ENCODE data around the gene ELOVL6. TPM values are rescaled to one million over a fixed set of nuclear protein-coding genes. Genes with fewer than 3 reads are reported as not detected.
"Not testable (repeated sequence)": the region's sequence is repeated elsewhere in the genome, so short reads cannot be mapped to it uniquely, and the experiment has no call there.

The ELOVL6 gene
- total RNA-seq, 2 experiments from 2014 or later, result 9.9 to 14.6 TPM

- Mint-ChIP-seq H3K36me3 (no peaks in the 10 kb centered on the region), H3K27me3 (no peaks in the 10 kb centered on the region), H3K4me3 (peak overlapping the region; percentile 44), H3K27ac (peak overlapping the region; percentile 11), H3K4me1 (peaks cover 37% of the 10 kb centered on the region), H3K9me3 (no peaks in the 10 kb centered on the region)
- POLR2A ChIA-PET, result no interaction called here
- DNase-seq (no peak), ATAC-seq (ENCODE audit: low read depth) (no peak)
Measured at GRCh38 chr4:110061076-110061475, 137.3 kb downstream of the ELOVL6 start.

- no peaks in the 10 kb centered on the region for H3K27me3 Mint-ChIP-seq
- peak; percentile 82 for ATAC-seq (ENCODE audit: low read depth)
- peak overlapping the region; percentile 57 for H3K27ac Mint-ChIP-seq
- H3K9me3 Mint-ChIP-seq, result no peaks in the 10 kb centered on the region
- POLR2A ChIA-PET, result interaction anchor here (1.4 to 1.5 kb wide), 2 partner anchors 134 to 137 kb away, joined by 4 read pairs; no protein-coding TSS in a partner anchor
- peak overlapping the region; percentile 56 for H3K4me3 Mint-ChIP-seq
- no peak for DNase-seq
- no peaks in the 10 kb centered on the region for H3K36me3 Mint-ChIP-seq
- H3K4me1 Mint-ChIP-seq, result peaks cover 44% of the 10 kb centered on the region
Measured at GRCh38 chr4:110059556-110060191, 138.7 kb downstream of the ELOVL6 start.

- POLR2A ChIA-PET, result interaction anchor here (1.5 kb wide), 1 partner anchor 138 kb away, joined by 4 read pairs; no protein-coding TSS in a partner anchor
- Mint-ChIP-seq H3K9me3 (no peaks in the 10 kb centered on the region), H3K27me3 (no peaks in the 10 kb centered on the region), H3K4me3 (peak overlapping the region; percentile 56), H3K4me1 (peaks cover 44% of the 10 kb centered on the region), H3K36me3 (peaks cover 3% of the 10 kb centered on the region), H3K27ac (peak overlapping the region; percentile 50)
- ATAC-seq (ENCODE audit: low read depth) (no peak), DNase-seq (no peak)
Measured at GRCh38 chr4:110058677-110059076, 139.7 kb downstream of the ELOVL6 start.

GRCh38 chr4:110055158-110055768, 143.2 kb downstream of the ELOVL6 start:
- peaks cover 9% of the 10 kb centered on the region for H3K36me3 Mint-ChIP-seq
- no peaks in the 10 kb centered on the region for H3K27me3 Mint-ChIP-seq
- no peaks in the 10 kb centered on the region for H3K9me3 Mint-ChIP-seq
- H3K27ac Mint-ChIP-seq, result no peak overlapping the region
- H3K4me1 Mint-ChIP-seq, result peaks cover 30% of the 10 kb centered on the region
- DNase-seq (no peak), ATAC-seq (ENCODE audit: low read depth) (peak; percentile 21)
- POLR2A ChIA-PET, result interaction anchor here (0.6 to 1.4 kb wide), 3 partner anchors 110 to 171 kb away, joined by 3 to 5 read pairs (median 4); partner anchors contain the start of gene ELOVL6
- no peak overlapping the region for H3K4me3 Mint-ChIP-seq

- Mint-ChIP-seq H3K27ac (no peak overlapping the region), H3K4me3 (no peak overlapping the region), H3K27me3 (no peaks in the 10 kb centered on the region), H3K36me3 (peaks cover 11% of the 10 kb centered on the region), H3K4me1 (no peaks in the 10 kb centered on the region), H3K9me3 (no peaks in the 10 kb centered on the region)
- ATAC-seq (ENCODE audit: low read depth) (no peak), DNase-seq (no peak)
- POLR2A ChIA-PET, result interaction anchor here (1.3 kb wide), 1 partner anchor 147 kb away, joined by 4 read pairs; no protein-coding TSS in a partner anchor
Measured at GRCh38 chr4:110049951-110050925, 148.2 kb downstream of the ELOVL6 start.

GRCh38 chr4:110046588-110047049, 151.8 kb downstream of the ELOVL6 start:
- Mint-ChIP-seq H3K4me3 (no peak overlapping the region), H3K36me3 (peaks cover 8% of the 10 kb centered on the region), H3K9me3 (no peaks in the 10 kb centered on the region), H3K27me3 (peaks cover 7% of the 10 kb centered on the region), H3K27ac (no peak overlapping the region), H3K4me1 (peaks cover 2% of the 10 kb centered on the region)
- POLR2A ChIA-PET, result no interaction called here
- DNase-seq, result no peak
- ATAC-seq (ENCODE audit: low read depth), result no peak

- no peak for ATAC-seq (ENCODE audit: low read depth)
- Mint-ChIP-seq H3K27ac (no peak overlapping the region), H3K9me3 (no peaks in the 10 kb centered on the region), H3K27me3 (peaks cover 26% of the 10 kb centered on the region), H3K4me1 (peaks cover 2% of the 10 kb centered on the region), H3K36me3 (peaks cover 1% of the 10 kb centered on the region), H3K4me3 (no peak overlapping the region)
- DNase-seq, result no peak
- POLR2A ChIA-PET, result no interaction called here
Measured at GRCh38 chr4:110042545-110043517, 155.6 kb downstream of the ELOVL6 start.

GRCh38 chr4:110041735-110042134, 156.7 kb downstream of the ELOVL6 start:
- DNase-seq, result no peak
- Mint-ChIP-seq H3K36me3 (peaks cover 1% of the 10 kb centered on the region), H3K9me3 (no peaks in the 10 kb centered on the region), H3K4me1 (peaks cover 2% of the 10 kb centered on the region), H3K27ac (no peak overlapping the region), H3K27me3 (peaks cover 36% of the 10 kb centered on the region), H3K4me3 (no peak overlapping the region)
- POLR2A ChIA-PET, result no interaction called here
- no peak for ATAC-seq (ENCODE audit: low read depth)

GRCh38 chr4:110039164-110039563, 159.3 kb downstream of the ELOVL6 start:
- DNase-seq; H3K36me3 Mint-ChIP-seq; ATAC-seq (ENCODE audit: low read depth); H3K4me1 Mint-ChIP-seq; H3K27ac Mint-ChIP-seq; H3K4me3 Mint-ChIP-seq; H3K9me3 Mint-ChIP-seq; POLR2A ChIA-PET: not testable (repeated sequence)
- peaks cover 46% of the 10 kb centered on the region for H3K27me3 Mint-ChIP-seq

- Mint-ChIP-seq H3K27me3 (peaks cover 35% of the 10 kb centered on the region), H3K36me3 (peaks cover 6% of the 10 kb centered on the region), H3K4me3 (peak overlapping the region; percentile 58), H3K9me3 (peaks cover 6% of the 10 kb centered on the region), H3K4me1 (peaks cover 16% of the 10 kb centered on the region), H3K27ac (peak overlapping the region; percentile 11)
- POLR2A ChIA-PET, result no interaction called here
- ATAC-seq (ENCODE audit: low read depth) (peak; percentile 60), DNase-seq (no peak)
Measured at GRCh38 chr4:110034026-110034393, 164.4 kb downstream of the ELOVL6 start.

- H3K27me3 Mint-ChIP-seq, result peaks cover 33% of the 10 kb centered on the region
- H3K4me3 Mint-ChIP-seq, result peak overlapping the region; percentile 58
- DNase-seq, result no peak
- H3K27ac Mint-ChIP-seq, result no peak overlapping the region
- no peak for ATAC-seq (ENCODE audit: low read depth)
- H3K4me1 Mint-ChIP-seq, result peaks cover 16% of the 10 kb centered on the region
- POLR2A ChIA-PET, result no interaction called here
- peaks cover 6% of the 10 kb centered on the region for H3K36me3 Mint-ChIP-seq
- peaks cover 6% of the 10 kb centered on the region for H3K9me3 Mint-ChIP-seq
Measured at GRCh38 chr4:110033355-110034025, 164.9 kb downstream of the ELOVL6 start.

- ATAC-seq (ENCODE audit: low read depth) (no peak), DNase-seq (no peak)
- no peak overlapping the region for H3K4me3 Mint-ChIP-seq
- H3K27me3 Mint-ChIP-seq, result peaks cover 26% of the 10 kb centered on the region
- H3K36me3 Mint-ChIP-seq, result peaks cover 6% of the 10 kb centered on the region
- POLR2A ChIA-PET, result no interaction called here
- peaks cover 6% of the 10 kb centered on the region for H3K9me3 Mint-ChIP-seq
- peaks cover 16% of the 10 kb centered on the region for H3K4me1 Mint-ChIP-seq
- H3K27ac Mint-ChIP-seq, result no peak overlapping the region
Measured at GRCh38 chr4:110032603-110033002, 165.8 kb downstream of the ELOVL6 start.
